SK-N-SH (cell line): Measurements from ENCODE around the gene USP2.

Experiments used
- CTCF ChIP-seq: fragments of 200-600 bp; sonication (generic); IDR thresholded peaks from 2 replicates; pipeline ENCODE4 v1.6.1; 2017; ENCODE audit warnings: antibody characterized with exemption, mild to moderate bottlenecking, moderate library complexity
- EZH2phosphoT487 ChIP-seq: fragments of 200-600 bp; sonication (generic); IDR thresholded peaks from 2 replicates; pipeline ENCODE4 v1.6.1; 2017; ENCODE audit warnings: low read depth, mixed run types, mild to moderate bottlenecking, antibody characterized with exemption, moderate library complexity, borderline replicate concordance
- MAX ChIP-seq: IDR thresholded peaks from 2 replicates; pipeline ENCODE4 v1.4.0; 2012; ENCODE audit warnings: low read depth
- MXI1 ChIP-seq: IDR thresholded peaks from 2 replicates; pipeline ENCODE4 v1.6.1; 2012; ENCODE audit warnings: mild to moderate bottlenecking, low read depth, low read length, improper control_type of control experiment
- PBX3 ChIP-seq: IDR thresholded peaks from 2 replicates; pipeline ENCODE4; 2012
- REST ChIP-seq: IDR thresholded peaks from 2 replicates; pipeline ENCODE4 v1.6.1; 2012; ENCODE audit warnings: mild to moderate bottlenecking, low read depth, low read length, moderate library complexity
- TAF1 ChIP-seq: IDR thresholded peaks from 2 replicates; pipeline ENCODE4 v1.6.1; 2012; ENCODE audit warnings: low read depth, mild to moderate bottlenecking, low read length, moderate library complexity, borderline replicate concordance
- TEAD4 ChIP-seq: IDR thresholded peaks from 2 replicates; pipeline ENCODE4 v1.4.0; 2012; ENCODE audit warnings: mild to moderate bottlenecking, borderline replicate concordance; ENCODE audit not compliant: insufficient read depth

GRCh38 chr11:119344291-119345010 lies 37.0 kb downstream of the USP2 start:
- TF ChIP-seq REST, result no peak
- TF ChIP-seq EZH2phosphoT487, result no peak
- no peak for TF ChIP-seq PBX3
- no peak for TF ChIP-seq CTCF
- no peak for TF ChIP-seq TAF1
- no peak for TF ChIP-seq TEAD4
- TF ChIP-seq MAX, result no peak
- TF ChIP-seq MXI1, result no peak
